Endothelial cell of umbilical vein (primary cell): ENCODE results near the gene IFNG.

Source experiments
- CTCF ChIP-seq, 2 donors: IDR thresholded peaks; 1 replicate in 1 of 2; 2 replicates in 1 of 2; pipeline ENCODE4 v1.5.1; 2011; ENCODE audit warnings: low read length in 2 of 2, mild to moderate bottlenecking in 2 of 2, moderate library complexity in 2 of 2, control low read depth in 1 of 2, inconsistent platforms in 1 of 2, low read depth in 1 of 2; ENCODE audit not compliant: insufficient read depth in 1 of 2; ENCODE audit errors: extremely low read depth in 1 of 2
- EZH2 ChIP-seq: IDR thresholded peaks from 2 replicates; pipeline ENCODE4 v1.6.1; 2012; ENCODE audit warnings: borderline replicate concordance, low read depth, mild to moderate bottlenecking, moderate library complexity, low read length, inconsistent platforms; ENCODE audit not compliant: severe bottlenecking
- MAX ChIP-seq: IDR thresholded peaks from 2 replicates; pipeline ENCODE4 v1.6.1; 2011; ENCODE audit not compliant: insufficient read depth, insufficient read length

- TF ChIP-seq CTCF (IDR thresholded peaks at IDR 0.05; ENCODE audit: extremely low read depth in 1 of 2, insufficient read depth in 1 of 2, low read depth in 1 of 2, low read length in 2 of 2): no peak
- TF ChIP-seq MAX: no peak
- TF ChIP-seq EZH2: no peak
Measured at GRCh38 chr12:68176257-68176656, 16.7 kb upstream of the IFNG start.
